Retinal pigment epithelial cell (primary cell): ENCODE measurements around the gene SLC4A4.

Source experiments
- DNase-seq: peaks from one replicate; pipeline ENCODE4 v3.0.0-alpha.2; 2010; ENCODE audit warnings: low read depth
- H3K4me3 ChIP-seq: 2 replicates; pipeline ENCODE4 v1.5.1; 2011; ENCODE audit warnings: mild to moderate bottlenecking, low read length, control low read depth, moderate library complexity
- CTCF ChIP-seq: conservative IDR thresholded peaks from 2 replicates; pipeline ENCODE4 v1.5.1; 2011; ENCODE audit warnings: low read depth, low read length, control low read depth, inconsistent platforms

SLC4A4 gene

GRCh38 chr4:71369536-71369935, 30.7 kb downstream of the SLC4A4 start:
- no peak overlapping the region for H3K4me3 ChIP-seq
- no peak for DNase-seq
- TF ChIP-seq CTCF = no peak

GRCh38 chr4:71375494-71375893, 36.7 kb downstream of the SLC4A4 start:
- no peak for DNase-seq
- no peak overlapping the region for H3K4me3 ChIP-seq
- no peak for TF ChIP-seq CTCF

GRCh38 chr4:71377561-71377960, 38.7 kb downstream of the SLC4A4 start:
- H3K4me3 ChIP-seq = no peak overlapping the region
- no peak for DNase-seq
- TF ChIP-seq CTCF = no peak

DNA sequence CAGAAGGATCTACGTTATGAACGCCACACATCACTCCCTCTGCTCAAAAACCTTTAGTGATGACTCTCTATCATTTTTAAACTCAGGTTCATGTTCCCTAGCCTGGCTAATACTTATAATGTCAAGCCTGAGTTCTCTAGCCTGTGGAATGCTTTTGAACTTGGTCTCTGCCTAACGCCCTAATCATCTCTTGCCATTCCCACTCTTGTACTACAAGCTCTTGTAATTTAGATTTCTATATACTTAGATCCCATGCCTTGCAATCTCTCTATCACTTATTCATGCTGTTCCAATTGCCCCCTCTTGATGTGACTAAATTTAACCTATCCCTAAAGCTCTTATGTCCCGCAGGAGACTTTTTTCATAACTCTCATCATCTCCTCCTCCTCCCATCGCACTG, 40.3 kb downstream of the SLC4A4 start:
- DNase-seq = no peak
- TF ChIP-seq CTCF = no peak
- H3K4me3 ChIP-seq = no peak overlapping the region

- DNase-seq = no peak
These were observed 42.0 kb downstream of the SLC4A4 start for GRCh38 chr4:71380788-71381187.

DNA sequence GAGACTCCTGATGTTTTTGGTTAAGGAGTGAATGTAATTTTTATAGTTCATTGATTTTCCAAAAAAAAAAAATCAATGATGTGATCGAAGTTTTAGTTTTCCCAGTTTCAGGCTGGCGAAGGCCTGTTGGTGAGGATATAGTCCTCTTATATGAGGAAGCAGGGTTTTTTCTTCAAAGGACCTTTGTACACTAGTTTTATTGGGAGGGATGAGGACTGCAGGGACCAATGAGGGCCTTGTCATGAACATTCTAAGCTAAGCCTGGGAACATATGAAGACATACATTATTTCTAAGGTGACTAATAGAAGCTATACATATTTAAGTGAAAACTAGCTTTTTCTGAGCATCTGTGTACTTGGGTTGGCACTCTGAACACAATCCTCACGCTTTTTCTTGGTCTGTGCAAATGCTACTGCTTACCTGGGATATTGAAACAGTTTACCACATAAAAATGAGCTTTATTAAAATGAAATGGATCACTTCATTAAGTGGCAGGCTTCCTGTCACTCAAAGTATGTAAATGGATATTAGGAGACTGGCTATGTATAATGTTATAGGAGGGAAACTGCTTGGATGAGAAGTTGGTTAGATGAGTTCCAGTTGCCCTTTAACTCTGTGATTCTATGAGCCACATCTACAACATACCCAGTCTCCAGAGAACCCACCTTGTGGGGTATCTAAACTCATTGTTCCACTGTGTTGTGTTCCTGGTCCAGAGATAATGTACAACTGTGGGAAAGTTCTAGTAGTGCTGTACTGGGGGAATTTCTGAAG, 43.5 kb downstream of the SLC4A4 start:
- no peak for DNase-seq
- no peak for TF ChIP-seq CTCF
- H3K4me3 ChIP-seq = no peak overlapping the region

More at GRCh38 chr4:71380788-71381187, 42.0 kb downstream of the SLC4A4 start:
- no peak overlapping the region for H3K4me3 ChIP-seq
- no peak for TF ChIP-seq CTCF

DNA sequence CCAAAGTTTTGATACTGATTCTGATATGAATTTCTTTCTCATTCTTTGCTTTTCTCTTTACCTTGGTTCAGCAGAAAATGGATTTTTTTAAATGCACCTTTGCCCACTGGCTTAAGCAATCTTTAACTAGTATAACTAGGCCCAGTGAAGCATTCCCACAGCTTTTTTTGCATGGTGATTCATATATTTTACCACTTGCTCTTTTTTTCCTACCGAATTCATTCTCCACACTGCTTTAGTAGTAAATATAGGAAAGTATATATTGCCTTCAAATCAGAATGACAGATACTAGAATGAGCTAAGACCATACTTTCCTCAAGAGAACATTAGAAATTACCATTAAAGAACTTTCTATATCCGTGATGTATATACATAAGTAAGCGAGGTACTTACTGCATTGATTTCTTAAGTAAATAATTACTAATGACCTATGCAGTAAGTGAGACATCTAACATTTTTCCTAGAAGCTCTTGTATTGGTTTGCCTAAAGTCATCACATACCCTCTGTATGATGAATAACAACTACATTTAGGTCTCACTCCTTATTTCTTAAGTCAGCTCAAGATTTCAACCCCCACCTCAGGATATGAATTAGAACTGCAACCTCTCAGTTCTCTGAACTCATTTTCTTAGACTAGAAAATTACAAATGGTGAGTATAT, 44.2 kb downstream of the SLC4A4 start:
- no peak for TF ChIP-seq CTCF
- no peak overlapping the region for H3K4me3 ChIP-seq
- no peak for DNase-seq
